Esophagus squamous epithelium (tissue), 4 donors: ENCODE data around the gene DPP4.

Experiments
- CTCF ChIP-seq, 6 experiments: fragments of 450-650 bp in 4 of 6; fragments of 200-600 bp in 2 of 6; sonication (generic) in 2 of 6; IDR thresholded peaks; one replicate each; pipeline ENCODE4 v1.5.1; 2016 to 2019; ENCODE audit warnings: antibody characterized with exemption in 6 of 6, mild to moderate bottlenecking in 4 of 6, moderate library complexity in 4 of 6
- POLR2A ChIP-seq, 4 donors: fragments of 450-650 bp; IDR thresholded peaks; one replicate each; pipeline ENCODE4 v1.6.1; 2017; ENCODE audit warnings: antibody characterized with exemption in 4 of 4, mild to moderate bottlenecking in 4 of 4, moderate library complexity in 3 of 4

- TF ChIP-seq CTCF (IDR thresholded peaks at IDR 0.05) (no peak), POLR2A (IDR thresholded peaks at IDR 0.05) (no peak)
Observed at GRCh38 chr2:162030363-162031190, 43.4 kb downstream of the DPP4 start.
